Uterus (tissue), 4 donors: Measurements from ENCODE around the gene PRUNE2. TPM values are rescaled to one million over a fixed set of nuclear protein-coding genes. Genes with fewer than 3 reads are reported as not detected.

Source experiments
- DNase-seq, 2 donors: peaks; one replicate each; pipeline ENCODE4 v3.0.0-alpha.2; 2019 to 2020
- H3K27ac ChIP-seq, 2 donors: fragments of 200-600 bp; sonication (generic); 1 replicate in 1 of 2; 2 replicates in 1 of 2; pipeline ENCODE4 v1.5.1; 2016 to 2018
- H3K27me3 ChIP-seq, 2 donors: fragments of 200-600 bp; sonication (generic); one replicate each; pipeline ENCODE4 v1.5.1; 2018 to 2019; ENCODE audit warnings: control low read depth in 1 of 2
- H3K36me3 ChIP-seq, 2 donors: fragments of 200-600 bp; sonication (generic); one replicate each; pipeline ENCODE4 v1.5.1; 2019; ENCODE audit warnings: control low read depth in 1 of 2
- H3K4me1 ChIP-seq, 2 donors: fragments of 200-600 bp; sonication (generic); one replicate each; pipeline ENCODE4 v1.5.1; 2018 to 2019; ENCODE audit warnings: control low read depth in 1 of 2
- H3K4me3 ChIP-seq, 2 donors: fragments of 200-600 bp; sonication (generic); 1 replicate in 1 of 2; 2 replicates in 1 of 2; pipeline ENCODE4 v1.5.1; 2018 to 2019; ENCODE audit warnings: mild to moderate bottlenecking in 1 of 2
- H3K9me3 ChIP-seq, 2 donors: fragments of 200-600 bp; sonication (generic); one replicate each; pipeline ENCODE4 v1.5.1; 2019; ENCODE audit warnings: control low read depth in 1 of 2
- POLR2A ChIP-seq, 2 donors: fragments of 450-650 bp; IDR thresholded peaks; one replicate each; pipeline ENCODE4 v1.6.1; 2016; ENCODE audit warnings: antibody characterized with exemption in 2 of 2, mild to moderate bottlenecking in 1 of 2, moderate library complexity in 1 of 2
- intact Hi-C: fragments of 100-400 bp; cut with DNase I; formaldehyde crosslinking; loops from one replicate; pipeline ENCODE4 v1.15.1; 2023; ENCODE audit warnings: low total_unique reads
- total RNA-seq, 4 donors: library from RNA; depleted of rRNA in 3 of 4; stranded (reverse); fragments of >200 nt in 3 of 4; gene quantifications; one replicate each; pipeline versions ENCODE4 v1.1.0 to v1.2.4, GENCODE V29; 2014 to 2023
- TF ChIP-seq, protein P1 (sequence below), 4 experiments: fragments of 200-600 bp in 2 of 4; fragments of 450-650 bp in 2 of 4; sonication (generic) in 2 of 4; IDR thresholded peaks; one replicate each; pipeline ENCODE4 v1.5.1; 2016 to 2019; ENCODE audit warnings: antibody characterized with exemption in 4 of 4, mild to moderate bottlenecking in 2 of 4, moderate library complexity in 1 of 4
- donor health status: DM: yes; HTN: yes; CAD: no.

The PRUNE2 gene
- total RNA-seq, 4 donors from 2014 or later = 51.4 to 187 (median 97.1) TPM

- intact Hi-C loops = no loop called here
- no peaks in the 10 kb centered on the region for H3K27me3 ChIP-seq
- TF ChIP-seq, protein P1, sequence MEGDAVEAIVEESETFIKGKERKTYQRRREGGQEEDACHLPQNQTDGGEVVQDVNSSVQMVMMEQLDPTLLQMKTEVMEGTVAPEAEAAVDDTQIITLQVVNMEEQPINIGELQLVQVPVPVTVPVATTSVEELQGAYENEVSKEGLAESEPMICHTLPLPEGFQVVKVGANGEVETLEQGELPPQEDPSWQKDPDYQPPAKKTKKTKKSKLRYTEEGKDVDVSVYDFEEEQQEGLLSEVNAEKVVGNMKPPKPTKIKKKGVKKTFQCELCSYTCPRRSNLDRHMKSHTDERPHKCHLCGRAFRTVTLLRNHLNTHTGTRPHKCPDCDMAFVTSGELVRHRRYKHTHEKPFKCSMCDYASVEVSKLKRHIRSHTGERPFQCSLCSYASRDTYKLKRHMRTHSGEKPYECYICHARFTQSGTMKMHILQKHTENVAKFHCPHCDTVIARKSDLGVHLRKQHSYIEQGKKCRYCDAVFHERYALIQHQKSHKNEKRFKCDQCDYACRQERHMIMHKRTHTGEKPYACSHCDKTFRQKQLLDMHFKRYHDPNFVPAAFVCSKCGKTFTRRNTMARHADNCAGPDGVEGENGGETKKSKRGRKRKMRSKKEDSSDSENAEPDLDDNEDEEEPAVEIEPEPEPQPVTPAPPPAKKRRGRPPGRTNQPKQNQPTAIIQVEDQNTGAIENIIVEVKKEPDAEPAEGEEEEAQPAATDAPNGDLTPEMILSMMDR (IDR thresholded peaks at IDR 0.05) = no peak
- TF ChIP-seq POLR2A (IDR thresholded peaks at IDR 0.05) = no peak
- H3K4me3 ChIP-seq = no peak overlapping the region
- no peak overlapping the region for H3K27ac ChIP-seq
- no peaks in the 10 kb centered on the region for H3K36me3 ChIP-seq
- no peak for DNase-seq
- no peaks in the 10 kb centered on the region for H3K4me1 ChIP-seq
- no peaks in the 10 kb centered on the region for H3K9me3 ChIP-seq
These were observed 167.5 kb downstream of the PRUNE2 start for GRCh38 chr9:76738402-76738801.

GRCh38 chr9:76737154-76737902 lies 168.6 kb downstream of the PRUNE2 start:
- Histone ChIP-seq H3K4me1 (no peaks in the 10 kb centered on the region), H3K27ac (no peak overlapping the region), H3K4me3 (no peak overlapping the region), H3K36me3 (no peaks in the 10 kb centered on the region), H3K27me3 (no peaks in the 10 kb centered on the region), H3K9me3 (no peaks in the 10 kb centered on the region)
- intact Hi-C loops = no loop called here
- no peak for TF ChIP-seq POLR2A (IDR thresholded peaks at IDR 0.05)
- TF ChIP-seq, protein P1 (IDR thresholded peaks at IDR 0.05) = no peak
- no peak for DNase-seq

GRCh38 chr9:76734716-76735115 lies 171.2 kb downstream of the PRUNE2 start:
- H3K9me3 ChIP-seq = no peaks in the 10 kb centered on the region
- TF ChIP-seq POLR2A (IDR thresholded peaks at IDR 0.05) = no peak
- TF ChIP-seq, protein P1 (IDR thresholded peaks at IDR 0.05) = no peak
- H3K27ac ChIP-seq = no peak overlapping the region
- no peak for DNase-seq
- H3K4me1 ChIP-seq = no peaks in the 10 kb centered on the region
- H3K36me3 ChIP-seq = no peaks in the 10 kb centered on the region
- no peak overlapping the region for H3K4me3 ChIP-seq
- no peaks in the 10 kb centered on the region for H3K27me3 ChIP-seq
- intact Hi-C loops = no loop called here

- Histone ChIP-seq H3K27ac (no peak overlapping the region), H3K36me3 (no peaks in the 10 kb centered on the region), H3K4me1 (no peaks in the 10 kb centered on the region), H3K9me3 (no peaks in the 10 kb centered on the region), H3K27me3 (no peaks in the 10 kb centered on the region), H3K4me3 (no peak overlapping the region)
- DNase-seq = no peak
- intact Hi-C loops = no loop called here
- TF ChIP-seq, protein P1 (IDR thresholded peaks at IDR 0.05) = no peak
- TF ChIP-seq POLR2A (IDR thresholded peaks at IDR 0.05) = no peak
These were observed 172.8 kb downstream of the PRUNE2 start for GRCh38 chr9:76733096-76733495.

DNA sequence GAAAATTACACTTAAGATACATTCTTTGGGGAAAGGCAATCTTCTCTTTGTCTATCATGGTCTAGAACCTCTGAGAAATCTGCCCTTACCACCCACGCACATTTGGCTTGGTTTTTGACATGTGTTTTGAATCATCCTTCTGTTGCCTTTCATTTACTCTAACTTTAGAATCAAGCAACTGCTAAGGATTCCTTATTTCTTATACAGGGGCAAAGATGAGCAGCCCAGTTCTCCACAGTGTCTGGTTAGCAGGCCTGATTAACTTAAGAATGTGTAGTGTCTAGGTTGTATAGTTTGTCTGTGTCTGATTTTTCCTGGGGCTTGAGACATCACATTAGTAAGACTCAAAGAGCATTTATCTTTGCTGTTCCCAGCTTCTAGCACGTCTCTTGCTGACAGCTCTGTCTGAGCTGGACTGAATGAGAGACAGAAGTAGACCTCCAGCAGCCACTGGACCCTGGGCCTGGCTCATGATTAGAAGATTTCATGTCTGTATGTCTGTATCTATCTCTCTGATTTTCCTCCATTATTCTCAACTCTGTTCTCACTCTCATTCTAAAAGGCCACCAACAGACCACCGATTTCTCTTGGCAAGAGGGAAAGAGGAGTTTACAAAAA lies 173.5 kb downstream of the PRUNE2 start:
- no peaks in the 10 kb centered on the region for H3K9me3 ChIP-seq
- no peak for TF ChIP-seq POLR2A (IDR thresholded peaks at IDR 0.05)
- TF ChIP-seq, protein P1 (IDR thresholded peaks at IDR 0.05) = no peak
- H3K4me3 ChIP-seq = no peak overlapping the region
- H3K27me3 ChIP-seq = no peaks in the 10 kb centered on the region
- DNase-seq = no peak
- intact Hi-C loops = no loop called here
- H3K27ac ChIP-seq = no peak overlapping the region
- no peaks in the 10 kb centered on the region for H3K36me3 ChIP-seq
- H3K4me1 ChIP-seq = no peaks in the 10 kb centered on the region
